ENCODE measurements around the gene ARMH4. TPM values are rescaled to one million over a fixed set of nuclear protein-coding genes. Genes with fewer than 3 reads are reported as not detected.

The ARMH4 gene
- total and polyA plus RNA-seq, 12 donors, result 1.3 to 13.1 (median 8.5) TPM

- TF ChIP-seq CTCF (IDR thresholded peaks at IDR 0.05), result peak in 2 of 9 donors; percentile 9 to 18
- no peak overlapping the region for H3K4me3 ChIP-seq
- H3K9me3 ChIP-seq, result no peaks in the 10 kb centered on the region
- intact Hi-C loops (cut with DNase I), result no loop called here
- H3K27me3 ChIP-seq, result peaks cover 0 to 4% (median 0%) of the 10 kb centered on the region in 7 donors
- H3K27ac ChIP-seq, result no peak overlapping the region
- DNase-seq (no peak), ATAC-seq (peak in 5 of 8 donors; percentile 19 to 49 (median 29))
- 26 to 30% methylated on average over 12 of the region's 12 CpGs for WGBS, 2 donors
- H3K36me3 ChIP-seq, result no peaks in the 10 kb centered on the region
- H3K4me1 ChIP-seq, result peaks cover 0 to 13% (median 0%) of the 10 kb centered on the region in 9 donors
These were observed 189.5 kb downstream of the ARMH4 start for GRCh38 chr14:57962325-57963035.

- H3K4me1 ChIP-seq, result peaks cover 0 to 13% (median 0%) of the 10 kb centered on the region in 9 donors
- peaks cover 0 to 4% (median 0%) of the 10 kb centered on the region in 7 donors for H3K27me3 ChIP-seq
- ATAC-seq (no peak), DNase-seq (no peak)
- no peak for TF ChIP-seq CTCF (IDR thresholded peaks at IDR 0.05)
- H3K9me3 ChIP-seq, result peaks cover 0 to under 1% (median 0%) of the 10 kb centered on the region in 11 donors
- H3K36me3 ChIP-seq, result no peaks in the 10 kb centered on the region
- 52 to 62% methylated on average over 2 of the region's 2 CpGs for WGBS, 2 donors
- intact Hi-C loops (cut with DNase I), result no loop called here
- H3K27ac ChIP-seq, result no peak overlapping the region
- H3K4me3 ChIP-seq, result no peak overlapping the region
These were observed 190.3 kb downstream of the ARMH4 start for GRCh38 chr14:57961786-57962060.

GRCh38 chr14:57960946-57961785 lies 190.8 kb downstream of the ARMH4 start:
- H3K9me3 ChIP-seq, result peaks cover 0 to 4% (median 0%) of the 10 kb centered on the region in 11 donors
- H3K27me3 ChIP-seq, result peaks cover 0 to 4% (median 0%) of the 10 kb centered on the region in 7 donors
- intact Hi-C loops (cut with DNase I), result no loop called here
- H3K4me1 ChIP-seq, result peaks cover 0 to 13% (median 0%) of the 10 kb centered on the region in 9 donors
- no peak overlapping the region for H3K27ac ChIP-seq
- no peak for ATAC-seq
- no peak for DNase-seq
- TF ChIP-seq CTCF (IDR thresholded peaks at IDR 0.05), result no peak
- H3K36me3 ChIP-seq, result no peaks in the 10 kb centered on the region
- H3K4me3 ChIP-seq, result no peak overlapping the region
- WGBS, 2 donors, result 73% methylated on average over 16 of the region's 16 CpGs

GRCh38 chr14:57957441-57957840 lies 194.6 kb downstream of the ARMH4 start:
- H3K27ac ChIP-seq, result no peak overlapping the region
- intact Hi-C loops (cut with DNase I), result no loop called here
- peaks cover 0 to 7% (median 0%) of the 10 kb centered on the region in 9 donors for H3K4me1 ChIP-seq
- no peak for DNase-seq
- no peak for TF ChIP-seq CTCF (IDR thresholded peaks at IDR 0.05)
- no peak for ATAC-seq
- no peak overlapping the region for H3K4me3 ChIP-seq
- H3K36me3 ChIP-seq, result no peaks in the 10 kb centered on the region
- H3K9me3 ChIP-seq, result peaks cover 0 to 26% (median 5%) of the 10 kb centered on the region in 11 donors
- peaks cover 0 to 4% (median 0%) of the 10 kb centered on the region in 7 donors for H3K27me3 ChIP-seq
- WGBS, 2 donors, result 86% methylated on average over 2 of the region's 2 CpGs

Other genes starting within 250 kb of the ARMH4 start
- gene ACTR10, start 47.9 kb upstream of the ARMH4 start, total RNA-seq, result 10 to 100 TPM; 60.5 to 83.2 (median 72.8) TPM
- 10 to 100 TPM; 64.6 to 88.9 TPM for gene ACTR10, start 47.9 kb upstream of the ARMH4 start, polyA plus RNA-seq
- gene PSMA3, start 92.6 kb upstream of the ARMH4 start, total RNA-seq, result 100 to 1,000 TPM; 122 to 235 (median 150) TPM
- gene PSMA3, start 92.6 kb upstream of the ARMH4 start, polyA plus RNA-seq, result 100 to 1,000 TPM; 207 to 227 TPM
- gene ARID4A, start 146.3 kb upstream of the ARMH4 start, total RNA-seq, result 10 to 100 TPM; 14.0 to 19.1 (median 17.3) TPM
- gene ARID4A, start 146.3 kb upstream of the ARMH4 start, polyA plus RNA-seq, result 10 to 100 TPM in 1 of 2 donors, 1 to 10 TPM in 1; 2.7 to 18.7 TPM
- not detected for gene TOMM20L, start 243.7 kb upstream of the ARMH4 start, total RNA-seq
- gene TOMM20L, start 243.7 kb upstream of the ARMH4 start, polyA plus RNA-seq, result not detected